Measurements from ENCODE around the gene IGFBP2. TPM values are rescaled to one million over a fixed set of nuclear protein-coding genes. Genes with fewer than 3 reads are reported as not detected.

Gene IGFBP2
- total RNA-seq, 1 experiment from 2014 or later: 54.8 TPM

- POLR2A ChIA-PET: no interaction called here
- Histone ChIP-seq H3K4me1 (ENCODE audit: control insufficient read depth, insufficient read depth, low read length) (no peaks in the 10 kb centered on the region), H3K27me3 (ENCODE audit: control insufficient read depth, insufficient read depth, low read length) (no peaks in the 10 kb centered on the region), H3K36me3 (ENCODE audit: control insufficient read depth, insufficient read depth, low read length) (no peaks in the 10 kb centered on the region), H3K27ac (ENCODE audit: low read length) (no peak overlapping the region), H3K9me3 (ENCODE audit: control insufficient read depth, insufficient read depth, low read depth, low read length) (no peaks in the 10 kb centered on the region), H3K4me3 (ENCODE audit: low read depth in 2 of 2, low read length in 2 of 2) (no peak overlapping the region)
- intact Hi-C loops (cut with micrococcal nuclease; ENCODE audit: unreplicated experiment) (no loop called here), in situ Hi-C loops (cut with HindIII; ENCODE audit: low pct_unique_long_range_greater_than_20kb, low sequenced_read_pairs) (no loop called here)
- ATAC-seq: no peak
- DNase-seq (ENCODE audit: low read depth, low spot score): no peak
- BruUV-seq (replicated peaks): no TSS peak
- CTCF ChIA-PET: no interaction called here
- TF ChIP-seq TCF7L2 (IDR thresholded peaks at IDR 0.05; ENCODE audit: low read depth, low read length) (no peak), SIN3A (IDR thresholded peaks at IDR 0.05; ENCODE audit: borderline replicate concordance, insufficient read depth, low read depth, low read length) (no peak), POLR2AphosphoS5 (IDR thresholded peaks at IDR 0.05; ENCODE audit: low read depth, low read length) (no peak), REST (IDR thresholded peaks at IDR 0.05; ENCODE audit: insufficient read depth in 1 of 2, low read depth in 2 of 2, low read length in 1 of 2) (no peak)
- TF ChIP-seq, protein P1, sequence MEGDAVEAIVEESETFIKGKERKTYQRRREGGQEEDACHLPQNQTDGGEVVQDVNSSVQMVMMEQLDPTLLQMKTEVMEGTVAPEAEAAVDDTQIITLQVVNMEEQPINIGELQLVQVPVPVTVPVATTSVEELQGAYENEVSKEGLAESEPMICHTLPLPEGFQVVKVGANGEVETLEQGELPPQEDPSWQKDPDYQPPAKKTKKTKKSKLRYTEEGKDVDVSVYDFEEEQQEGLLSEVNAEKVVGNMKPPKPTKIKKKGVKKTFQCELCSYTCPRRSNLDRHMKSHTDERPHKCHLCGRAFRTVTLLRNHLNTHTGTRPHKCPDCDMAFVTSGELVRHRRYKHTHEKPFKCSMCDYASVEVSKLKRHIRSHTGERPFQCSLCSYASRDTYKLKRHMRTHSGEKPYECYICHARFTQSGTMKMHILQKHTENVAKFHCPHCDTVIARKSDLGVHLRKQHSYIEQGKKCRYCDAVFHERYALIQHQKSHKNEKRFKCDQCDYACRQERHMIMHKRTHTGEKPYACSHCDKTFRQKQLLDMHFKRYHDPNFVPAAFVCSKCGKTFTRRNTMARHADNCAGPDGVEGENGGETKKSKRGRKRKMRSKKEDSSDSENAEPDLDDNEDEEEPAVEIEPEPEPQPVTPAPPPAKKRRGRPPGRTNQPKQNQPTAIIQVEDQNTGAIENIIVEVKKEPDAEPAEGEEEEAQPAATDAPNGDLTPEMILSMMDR (IDR thresholded peaks at IDR 0.05): no peak
Measured at GRCh38 chr2:216603010-216603883, 30.0 kb upstream of the IGFBP2 start.

- CTCF ChIA-PET: no interaction called here
- POLR2A ChIA-PET: no interaction called here
- H3K4me3 ChIP-seq (ENCODE audit: low read depth in 2 of 2, low read length in 2 of 2): no peak overlapping the region
- intact Hi-C loops (cut with micrococcal nuclease; ENCODE audit: unreplicated experiment) (no loop called here), in situ Hi-C loops (cut with HindIII; ENCODE audit: low pct_unique_long_range_greater_than_20kb, low sequenced_read_pairs) (no loop called here)
- no peaks in the 10 kb centered on the region for H3K4me1 ChIP-seq (ENCODE audit: control insufficient read depth, insufficient read depth, low read length)
- no peaks in the 10 kb centered on the region for H3K27me3 ChIP-seq (ENCODE audit: control insufficient read depth, insufficient read depth, low read length)
- H3K36me3 ChIP-seq (ENCODE audit: control insufficient read depth, insufficient read depth, low read length): no peaks in the 10 kb centered on the region
- no peak overlapping the region for H3K27ac ChIP-seq (ENCODE audit: low read length)
- TF ChIP-seq TCF7L2 (IDR thresholded peaks at IDR 0.05; ENCODE audit: low read depth, low read length) (no peak), REST (IDR thresholded peaks at IDR 0.05; ENCODE audit: insufficient read depth in 1 of 2, low read depth in 2 of 2, low read length in 1 of 2) (no peak), POLR2AphosphoS5 (IDR thresholded peaks at IDR 0.05; ENCODE audit: low read depth, low read length) (no peak), SIN3A (IDR thresholded peaks at IDR 0.05; ENCODE audit: borderline replicate concordance, insufficient read depth, low read depth, low read length) (no peak)
- TF ChIP-seq, protein P1 (IDR thresholded peaks at IDR 0.05): no peak
- BruUV-seq (replicated peaks): no TSS peak
- no peak for ATAC-seq
- H3K9me3 ChIP-seq (ENCODE audit: control insufficient read depth, insufficient read depth, low read depth, low read length): no peaks in the 10 kb centered on the region
- DNase-seq (ENCODE audit: low read depth, low spot score): no peak
Measured at GRCh38 chr2:216603884-216604245, 29.4 kb upstream of the IGFBP2 start.
